ENCODE results near the gene DISC1.

The DISC1 gene

DNA sequence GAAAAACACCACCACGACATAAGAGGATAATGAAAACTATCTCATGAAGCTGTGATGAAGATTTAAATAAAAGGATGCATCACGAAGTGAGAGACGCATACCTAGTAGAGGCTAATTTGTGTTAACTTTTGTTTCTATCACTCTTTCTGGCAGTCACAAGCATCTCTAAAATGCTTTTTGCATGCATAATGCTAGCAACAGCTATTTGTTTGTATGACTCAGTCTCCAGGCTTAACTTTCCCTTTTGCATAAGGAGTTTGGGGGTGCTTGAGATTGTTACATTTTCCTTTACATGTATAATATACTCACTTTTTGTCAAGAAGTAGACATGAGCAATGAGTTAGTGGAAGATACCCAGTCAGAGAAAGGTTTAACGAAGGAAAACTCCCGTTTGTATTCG lies 385.4 kb downstream of the DISC1 start:
- no peak overlapping the region for H3K27ac ChIP-seq (ENCODE audit: low read depth, low read length, poor library complexity, severe bottlenecking)
- H3K9me2 ChIP-seq (ENCODE audit: low read depth, low read length), result no peaks in the 10 kb centered on the region
- no peaks in the 10 kb centered on the region; the same call in 1 of the 2 replicates for H3K27me3 ChIP-seq (ENCODE audit: insufficient read depth, low read length)
- H2AFZ ChIP-seq (ENCODE audit: low read length), result no peak overlapping the region
- no peaks in the 10 kb centered on the region for H4K20me1 ChIP-seq (ENCODE audit: insufficient read depth, low read length)
- H3K36me3 ChIP-seq (ENCODE audit: insufficient read depth, low read length), result no peaks in the 10 kb centered on the region
- TF ChIP-seq EZH2 (IDR thresholded peaks at IDR 0.05; ENCODE audit: borderline replicate concordance, low read length) (no peak), CTCF (IDR thresholded peaks at IDR 0.05; ENCODE audit: low read length) (no peak)
- H3K4me3 ChIP-seq (ENCODE audit: low read depth, low read length, poor library complexity, severe bottlenecking), result no peak overlapping the region
- no peaks in the 10 kb centered on the region for H3F3A ChIP-seq (ENCODE audit: insufficient read depth, low read length)
- no peaks in the 10 kb centered on the region for H3K9me3 ChIP-seq (ENCODE audit: low read length)
- no peak overlapping the region for H3K9ac ChIP-seq (ENCODE audit: low read length)
- no peak overlapping the region for H3K4me2 ChIP-seq (ENCODE audit: low read length)
- no peaks in the 10 kb centered on the region for H3K4me1 ChIP-seq (ENCODE audit: insufficient read depth, low read length, severe bottlenecking)
- no peaks in the 10 kb centered on the region for H3K79me2 ChIP-seq (ENCODE audit: insufficient read depth, low read length)

DNA sequence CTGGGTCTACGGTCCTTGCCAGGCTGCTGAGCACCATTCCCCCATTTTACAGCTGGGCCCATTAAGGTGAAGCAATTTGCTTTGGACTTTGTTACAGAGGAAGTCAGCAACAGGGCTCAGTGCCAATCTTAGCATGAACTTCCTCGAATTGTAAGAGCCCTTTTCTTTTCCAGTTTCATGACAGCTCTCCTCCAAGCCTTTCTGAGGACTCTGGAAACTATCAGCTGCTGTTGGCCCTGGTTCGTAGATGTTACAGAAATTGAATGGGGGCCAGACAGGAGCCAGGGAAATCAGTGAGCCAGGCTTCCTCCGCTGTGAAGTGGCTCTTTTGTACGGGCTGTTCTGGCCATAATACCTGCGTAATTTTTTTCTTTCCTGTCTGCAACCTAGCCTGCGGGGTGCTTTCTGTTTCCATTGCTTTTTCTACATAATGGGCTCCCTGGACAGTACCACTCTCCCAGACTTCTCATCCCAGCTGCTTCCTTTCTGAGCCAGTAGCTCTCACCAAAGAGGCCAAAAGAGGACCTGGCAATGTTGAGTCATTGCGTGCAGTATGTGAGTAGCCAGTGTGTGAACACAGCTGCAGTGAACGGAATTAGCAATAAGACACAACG lies 386.3 kb downstream of the DISC1 start:
- no peaks in the 10 kb centered on the region for H3K79me2 ChIP-seq (ENCODE audit: insufficient read depth, low read length)
- H3K27ac ChIP-seq (ENCODE audit: low read depth, low read length, poor library complexity, severe bottlenecking), result no peak overlapping the region
- H3F3A ChIP-seq (ENCODE audit: insufficient read depth, low read length), result no peaks in the 10 kb centered on the region
- no peaks in the 10 kb centered on the region for H3K9me2 ChIP-seq (ENCODE audit: low read depth, low read length)
- no peaks in the 10 kb centered on the region for H3K9me3 ChIP-seq (ENCODE audit: low read length)
- no peaks in the 10 kb centered on the region; the same call in 1 of the 2 replicates for H3K27me3 ChIP-seq (ENCODE audit: insufficient read depth, low read length)
- no peaks in the 10 kb centered on the region for H3K36me3 ChIP-seq (ENCODE audit: insufficient read depth, low read length)
- no peaks in the 10 kb centered on the region for H4K20me1 ChIP-seq (ENCODE audit: insufficient read depth, low read length)
- no peak overlapping the region for H3K4me2 ChIP-seq (ENCODE audit: low read length)
- no peaks in the 10 kb centered on the region for H3K4me1 ChIP-seq (ENCODE audit: insufficient read depth, low read length, severe bottlenecking)
- H3K9ac ChIP-seq (ENCODE audit: low read length), result no peak overlapping the region
- no peak overlapping the region for H3K4me3 ChIP-seq (ENCODE audit: low read depth, low read length, poor library complexity, severe bottlenecking)
- no peak overlapping the region for H2AFZ ChIP-seq (ENCODE audit: low read length)
- TF ChIP-seq EZH2 (IDR thresholded peaks at IDR 0.05; ENCODE audit: borderline replicate concordance, low read length), result no peak
- no peak for TF ChIP-seq CTCF (IDR thresholded peaks at IDR 0.05; ENCODE audit: low read length)

DNA sequence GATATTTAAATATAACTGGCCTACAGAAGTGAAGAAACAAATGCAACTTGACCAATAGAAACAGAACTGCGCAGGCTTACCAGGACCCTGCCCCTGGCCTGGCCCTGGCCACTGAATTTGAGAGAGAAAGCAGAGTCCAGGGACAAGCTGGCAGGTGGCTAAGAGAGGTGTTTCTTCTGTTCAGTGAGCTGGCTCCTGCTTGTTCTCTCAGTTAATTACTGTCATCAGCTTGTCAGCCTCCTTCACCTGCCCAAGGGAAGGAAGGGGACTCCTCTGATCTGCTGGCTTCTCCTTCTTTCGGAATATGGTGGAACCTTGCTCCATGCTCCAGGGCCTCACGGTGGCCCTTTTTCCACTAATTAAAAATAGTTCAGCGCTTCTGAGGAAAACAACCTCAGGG lies 388.4 kb downstream of the DISC1 start:
- Histone ChIP-seq H3K79me2 (ENCODE audit: insufficient read depth, low read length) (no peaks in the 10 kb centered on the region), H3K4me2 (ENCODE audit: low read length) (no peak overlapping the region), H3K27ac (ENCODE audit: low read depth, low read length, poor library complexity, severe bottlenecking) (no peak overlapping the region), H3F3A (ENCODE audit: insufficient read depth, low read length) (no peaks in the 10 kb centered on the region), H3K9ac (ENCODE audit: low read length) (no peak overlapping the region), H4K20me1 (ENCODE audit: insufficient read depth, low read length) (no peaks in the 10 kb centered on the region), H3K27me3 (ENCODE audit: insufficient read depth, low read length) (no peaks in the 10 kb centered on the region; the same call in 1 of the 2 replicates), H3K4me3 (ENCODE audit: low read depth, low read length, poor library complexity, severe bottlenecking) (no peak overlapping the region), H3K4me1 (ENCODE audit: insufficient read depth, low read length, severe bottlenecking) (no peaks in the 10 kb centered on the region), H3K36me3 (ENCODE audit: insufficient read depth, low read length) (no peaks in the 10 kb centered on the region), H3K9me2 (ENCODE audit: low read depth, low read length) (no peaks in the 10 kb centered on the region), H2AFZ (ENCODE audit: low read length) (no peak overlapping the region), H3K9me3 (ENCODE audit: low read length) (no peaks in the 10 kb centered on the region)
- no peak for TF ChIP-seq EZH2 (IDR thresholded peaks at IDR 0.05; ENCODE audit: borderline replicate concordance, low read length)
- no peak for TF ChIP-seq CTCF (IDR thresholded peaks at IDR 0.05; ENCODE audit: low read length)

Data from OCI-LY1 (cell line).